Right forelimb (tissue), 1 donor: ENCODE measurements around the gene LARGE2.

Source experiments
- DNase-seq: peaks from one replicate; pipeline ENCODE4 v3.0.0-alpha.2; 2018

The LARGE2 gene

DNA sequence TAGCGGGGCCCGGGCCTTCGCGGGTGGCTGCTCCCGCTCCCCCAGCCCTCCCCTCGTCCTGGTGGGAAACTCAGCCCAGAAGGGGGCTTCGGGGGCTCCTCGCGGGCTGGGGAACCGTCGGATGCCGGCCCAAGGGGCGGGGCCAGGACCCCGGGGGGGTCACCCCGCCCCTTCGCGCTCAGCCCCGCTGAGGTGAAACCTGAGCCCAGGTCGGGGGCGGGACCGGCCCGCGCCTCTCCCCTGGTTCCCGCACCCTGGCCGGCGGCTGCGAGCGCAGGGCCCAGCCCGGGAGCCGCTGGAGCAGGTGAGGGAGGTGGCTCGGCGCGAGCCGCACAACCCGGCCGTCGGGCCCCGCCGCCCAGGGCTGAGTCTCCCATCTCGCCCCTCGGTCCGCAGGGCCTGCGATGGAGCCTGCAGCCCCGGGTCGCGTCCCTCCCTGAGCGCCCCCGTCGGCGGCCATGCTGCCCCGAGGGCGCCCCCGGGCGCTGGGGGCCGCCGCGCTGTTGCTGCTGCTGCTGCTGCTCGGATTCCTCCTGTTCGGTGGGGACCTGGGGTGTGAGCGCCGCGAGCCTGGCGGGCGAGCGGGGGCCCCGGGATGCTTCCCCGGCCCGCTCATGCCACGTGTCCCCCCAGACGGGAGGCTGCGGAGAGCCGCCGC is at the start of gene LARGE2:
Gene LARGE2, plus strand, starts transcription at position 232 of the 658 bp plus-strand sequence. Its CDS starts 227 bp downstream, at position 459.
- peak; percentile 42 for DNase-seq

DNA sequence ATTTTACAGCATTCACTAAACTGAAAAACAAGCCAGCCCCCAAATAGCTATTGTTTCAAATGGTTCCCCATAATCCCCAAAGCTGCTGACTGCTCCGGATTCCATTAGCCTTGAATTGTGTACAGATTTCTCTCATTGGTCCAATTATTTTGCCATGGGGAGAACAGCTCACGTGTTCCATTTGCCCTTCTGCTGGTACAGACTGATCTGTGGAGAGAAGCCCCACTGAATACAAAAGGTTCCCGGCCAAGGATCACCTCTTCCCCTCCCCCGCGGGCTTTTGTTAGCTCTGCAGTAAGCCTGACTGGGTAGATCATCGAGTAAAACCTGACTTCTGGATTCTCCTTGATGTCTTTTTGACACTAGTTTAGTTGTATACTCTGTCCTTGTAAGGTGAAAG is 46.1 kb upstream of the LARGE2 start:
- no peak for DNase-seq

DNA sequence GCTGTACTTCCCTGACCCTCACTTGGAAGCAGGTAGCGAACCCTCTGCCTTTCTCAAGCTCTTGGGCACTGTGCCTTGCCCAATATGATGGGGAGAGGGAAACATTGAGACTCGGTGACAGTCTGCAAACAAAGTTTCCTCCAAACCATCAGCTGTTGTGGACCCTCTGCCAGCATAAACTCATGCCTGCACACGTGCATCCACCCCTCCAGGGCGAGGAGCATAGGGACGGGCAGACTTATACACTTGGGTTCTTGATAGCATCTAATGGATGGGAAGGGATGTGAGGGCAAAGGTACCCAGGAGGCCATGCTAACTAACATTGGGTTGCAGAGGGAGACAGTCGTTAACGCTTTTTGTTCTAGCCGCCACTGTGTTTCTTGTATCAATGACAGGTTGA is 45.2 kb upstream of the LARGE2 start:
- DNase-seq, result no peak

GRCh38 chr11:45877845-45878244 is 44.6 kb upstream of the LARGE2 start:
- no peak for DNase-seq

GRCh38 chr11:45879803-45880686 is 42.4 kb upstream of the LARGE2 start:
- DNase-seq, result no peak

DNA sequence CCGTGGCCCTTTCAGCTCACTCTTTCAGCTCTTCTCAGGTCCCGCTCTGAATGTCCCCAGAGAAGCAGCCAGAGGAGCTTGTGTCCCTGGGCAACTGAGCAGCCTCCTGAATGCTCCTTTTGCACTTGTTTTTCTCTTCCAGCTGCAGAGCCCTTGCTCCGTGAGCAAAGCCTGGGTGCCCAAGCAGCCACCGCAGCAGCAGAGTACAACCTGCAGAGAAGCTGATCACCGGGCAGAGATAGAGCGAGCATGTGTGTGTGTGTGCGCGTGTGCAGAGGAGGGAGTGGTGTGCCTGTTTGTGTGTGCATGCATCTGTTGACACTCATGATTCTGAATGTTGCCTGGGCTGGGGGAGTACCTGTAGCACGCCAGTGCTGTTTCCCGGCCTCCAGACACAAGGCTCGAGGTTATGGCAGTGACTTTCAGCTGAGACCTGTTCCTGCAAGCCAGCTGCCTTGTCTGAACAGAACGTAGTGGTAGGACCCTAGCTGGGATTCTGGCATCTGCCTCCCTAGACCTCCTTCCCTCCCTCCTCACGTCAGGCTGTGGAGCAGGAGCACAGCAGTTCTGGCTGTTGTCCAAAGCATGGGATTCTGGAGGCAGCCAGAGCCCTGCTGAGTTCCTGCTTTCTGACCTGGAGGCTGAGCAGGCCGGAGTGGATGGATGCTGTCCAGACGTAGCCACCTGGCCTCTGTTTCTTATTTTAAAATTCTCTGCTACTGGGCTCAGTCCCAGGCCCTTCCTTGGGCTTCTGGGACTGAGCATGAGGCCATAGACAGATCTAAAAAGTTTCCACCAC is 41.5 kb upstream of the LARGE2 start:
- DNase-seq, result no peak

DNA sequence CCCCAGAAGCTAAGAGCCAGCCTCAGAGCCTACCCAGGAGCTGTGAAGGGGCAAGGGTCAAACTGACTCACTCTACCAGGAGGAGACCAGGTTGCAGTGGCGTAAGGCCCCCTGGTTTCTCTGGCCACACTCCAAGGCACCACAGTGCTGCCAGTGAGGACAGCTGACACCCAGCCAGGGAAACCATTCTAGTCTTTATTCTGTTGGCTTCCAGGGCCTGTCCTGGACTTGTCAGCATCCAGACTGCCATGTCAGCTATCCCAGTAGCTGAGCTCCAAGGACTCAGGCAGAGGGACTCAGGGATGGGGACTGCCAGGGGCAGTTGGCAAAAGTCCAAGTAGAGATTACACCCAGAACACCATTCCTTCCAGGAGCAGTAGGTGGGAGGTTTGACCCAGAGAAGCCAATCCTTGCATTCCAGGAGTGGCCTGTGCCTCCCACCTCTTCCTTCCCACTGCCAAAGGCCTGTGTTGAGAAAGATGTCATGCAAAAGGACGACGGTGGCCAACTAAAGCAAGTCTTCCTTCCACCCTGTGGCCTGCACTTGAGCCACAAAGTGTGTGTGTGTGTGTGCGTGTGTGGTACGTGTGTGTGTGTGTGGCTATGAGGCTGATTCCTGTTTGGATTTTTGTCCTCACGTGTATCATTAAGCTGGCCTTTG is 40.6 kb upstream of the LARGE2 start:
- DNase-seq, result no peak

GRCh38 chr11:45884596-45885185 is 37.8 kb upstream of the LARGE2 start:
- DNase-seq, result no peak

DNA sequence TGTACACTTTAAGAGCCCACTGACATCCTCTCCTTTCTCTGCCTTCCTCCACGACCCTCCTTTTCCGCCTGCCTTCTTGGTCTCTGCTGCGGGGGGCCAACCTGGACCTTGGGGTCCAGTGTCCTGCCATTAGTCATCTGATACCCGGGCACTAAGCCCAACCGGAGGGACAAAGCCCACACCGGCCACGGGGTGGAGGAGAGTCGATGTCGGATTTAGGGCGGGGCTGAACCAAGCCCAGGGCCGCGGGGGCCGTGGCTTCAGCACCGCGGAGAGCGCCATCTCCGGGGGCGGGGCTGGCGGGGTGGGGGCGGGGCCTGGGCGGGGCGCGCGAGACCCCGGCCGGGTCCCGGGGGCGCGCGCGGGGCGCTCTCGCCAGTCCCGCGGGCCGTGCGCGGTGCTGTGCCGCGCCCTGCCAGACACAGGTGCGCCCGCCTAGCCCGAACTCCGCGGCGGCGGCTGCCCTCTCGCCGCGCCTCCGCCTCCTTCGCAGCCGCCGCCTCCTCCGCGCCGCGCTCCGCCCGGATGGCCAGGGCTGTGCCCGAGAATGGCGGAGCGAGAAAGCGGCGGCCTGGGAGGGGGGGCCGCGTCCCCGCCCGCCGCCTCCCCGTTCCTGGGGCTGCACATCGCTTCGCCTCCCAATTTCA is 37.1 kb upstream of the LARGE2 start, which contains the start of gene MAPK8IP1:
Gene MAPK8IP1, plus strand, starts transcription at position 378 of the 647 bp plus-strand sequence. Its CDS starts 170 bp downstream, at position 548.
- DNase-seq, result peak; percentile 79

DNA sequence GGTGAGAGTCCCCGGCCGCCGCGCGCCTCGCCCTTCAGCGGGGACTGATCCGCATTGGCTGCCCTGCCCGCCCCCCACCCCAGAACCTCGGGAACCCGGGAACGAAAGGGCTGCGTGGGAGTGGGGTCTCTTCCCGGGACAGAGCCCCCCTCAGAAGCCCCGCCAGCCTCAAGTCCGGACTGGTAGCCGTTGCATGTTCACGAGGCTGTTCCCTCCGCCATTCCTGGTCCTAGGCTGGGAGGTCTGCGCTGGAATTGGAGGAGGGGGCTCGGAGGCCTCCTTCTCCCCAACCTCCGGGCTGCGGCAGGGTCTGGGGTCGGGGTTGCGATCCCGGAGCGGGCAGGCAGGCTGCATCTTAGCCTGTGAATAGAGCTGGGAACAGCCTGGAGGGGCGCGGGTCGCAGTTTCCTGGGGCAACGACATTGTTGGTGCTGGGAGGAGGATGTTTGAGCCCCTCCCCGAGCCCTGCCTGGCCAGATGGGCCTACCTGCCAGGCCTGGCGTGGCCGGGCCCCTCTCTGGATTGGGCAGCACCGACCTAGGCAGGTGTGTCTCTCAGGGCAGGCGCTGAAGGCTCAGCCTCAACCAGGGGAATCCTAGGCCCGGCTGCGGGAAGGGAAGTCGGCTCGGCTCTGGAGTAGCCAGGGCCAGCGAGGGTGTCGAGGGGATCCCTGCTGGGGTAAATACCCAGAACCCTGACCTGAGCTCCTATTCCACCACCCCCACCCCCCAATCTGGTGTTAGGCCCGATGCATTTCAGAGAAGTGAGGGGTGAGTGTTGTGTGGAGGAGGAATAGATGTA is 36.3 kb upstream of the LARGE2 start:
- DNase-seq, result no peak

DNA sequence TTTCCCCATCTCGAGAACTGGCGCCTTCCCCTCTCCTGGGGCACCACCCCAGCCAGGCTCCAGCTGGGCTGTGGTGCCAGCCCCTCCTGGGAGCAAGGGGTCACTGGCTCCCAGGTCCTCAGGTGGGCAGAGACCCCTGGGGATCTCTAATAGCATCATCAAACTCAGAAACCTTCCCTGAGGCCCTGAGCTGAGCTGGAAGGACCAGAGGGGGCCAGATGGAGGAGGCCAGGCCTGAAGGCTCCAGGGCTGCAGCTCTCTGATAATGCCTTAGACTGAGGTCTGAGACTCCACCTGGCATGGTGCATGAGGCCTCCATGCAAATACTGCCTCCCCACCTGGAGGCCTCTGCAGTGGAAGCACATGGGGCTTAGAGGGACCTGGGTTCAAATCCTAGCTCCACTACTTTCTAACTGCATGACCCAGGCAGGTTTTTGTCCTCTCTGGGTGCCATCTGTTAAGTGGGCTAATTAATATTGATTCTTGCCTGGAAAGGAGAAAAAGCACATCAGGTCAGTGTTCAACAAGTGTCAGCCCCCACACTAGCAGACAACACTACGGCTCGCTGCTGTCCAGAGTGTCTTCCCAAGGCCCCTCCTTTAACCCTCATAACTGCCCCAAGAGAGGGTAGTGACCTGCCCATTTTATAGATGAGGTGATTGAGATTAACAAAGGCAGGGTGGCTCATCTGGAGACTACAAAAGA is 35.5 kb upstream of the LARGE2 start:
- no peak for DNase-seq

DNA sequence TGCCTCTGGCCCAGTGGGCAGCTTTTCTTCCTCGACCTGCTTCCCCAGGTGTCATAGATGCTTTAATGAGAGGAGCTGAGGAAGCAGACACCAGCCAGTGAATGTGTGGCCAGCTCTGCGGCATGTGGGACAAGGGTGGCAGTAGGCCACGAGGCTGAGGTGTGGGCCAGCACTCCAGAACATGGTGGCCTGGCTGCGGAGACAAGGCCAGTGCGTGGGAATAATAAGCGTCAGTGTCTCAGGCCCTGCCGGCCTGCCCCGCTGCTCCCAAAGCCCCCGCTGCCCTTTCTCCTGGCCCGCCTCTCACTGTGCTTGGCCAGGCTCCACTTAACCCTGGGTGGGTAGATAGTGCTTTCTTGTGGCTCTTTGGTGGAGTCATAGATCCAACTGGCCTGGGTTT is 34.9 kb upstream of the LARGE2 start:
- no peak for DNase-seq

DNA sequence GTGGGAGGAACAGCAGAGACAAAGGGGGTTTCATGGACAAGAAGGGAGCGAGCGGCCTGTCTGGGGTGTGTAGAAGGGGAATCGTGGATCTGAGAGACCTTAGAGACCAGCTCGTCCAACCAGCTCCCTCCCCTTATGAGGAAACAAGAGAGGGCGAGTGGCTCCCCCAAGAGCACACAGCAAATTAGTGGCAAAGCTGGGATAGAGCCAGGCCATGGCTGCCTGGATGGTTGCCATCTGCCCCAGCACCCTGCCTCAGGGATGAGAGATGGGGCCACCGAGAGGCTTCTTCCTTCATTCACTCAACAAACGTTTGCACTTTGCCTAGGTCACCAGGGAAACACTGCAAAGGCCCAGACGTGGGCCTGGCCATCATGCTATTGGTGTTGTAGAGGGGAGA is 32.9 kb upstream of the LARGE2 start:
- no peak for DNase-seq

DNA sequence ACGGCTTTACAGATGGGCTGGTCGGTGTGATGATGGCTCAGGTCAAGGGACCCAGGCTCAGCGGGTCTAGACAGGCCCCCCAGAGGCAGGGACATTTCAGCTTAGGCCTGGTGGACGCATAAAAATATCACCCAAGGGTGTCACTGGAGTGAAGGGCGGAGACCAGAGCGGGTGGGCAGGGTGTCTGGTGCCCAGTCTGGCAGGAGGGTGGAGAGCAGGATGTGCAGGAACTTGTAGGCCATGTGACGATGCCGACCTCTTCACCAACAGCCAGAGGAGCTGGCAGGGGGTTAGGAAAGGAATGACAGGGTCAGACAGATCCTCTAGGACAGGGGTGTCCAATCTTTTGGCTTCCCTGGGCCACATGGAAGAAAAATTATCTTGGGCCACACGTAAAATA is 32.5 kb upstream of the LARGE2 start:
- no peak for DNase-seq

DNA sequence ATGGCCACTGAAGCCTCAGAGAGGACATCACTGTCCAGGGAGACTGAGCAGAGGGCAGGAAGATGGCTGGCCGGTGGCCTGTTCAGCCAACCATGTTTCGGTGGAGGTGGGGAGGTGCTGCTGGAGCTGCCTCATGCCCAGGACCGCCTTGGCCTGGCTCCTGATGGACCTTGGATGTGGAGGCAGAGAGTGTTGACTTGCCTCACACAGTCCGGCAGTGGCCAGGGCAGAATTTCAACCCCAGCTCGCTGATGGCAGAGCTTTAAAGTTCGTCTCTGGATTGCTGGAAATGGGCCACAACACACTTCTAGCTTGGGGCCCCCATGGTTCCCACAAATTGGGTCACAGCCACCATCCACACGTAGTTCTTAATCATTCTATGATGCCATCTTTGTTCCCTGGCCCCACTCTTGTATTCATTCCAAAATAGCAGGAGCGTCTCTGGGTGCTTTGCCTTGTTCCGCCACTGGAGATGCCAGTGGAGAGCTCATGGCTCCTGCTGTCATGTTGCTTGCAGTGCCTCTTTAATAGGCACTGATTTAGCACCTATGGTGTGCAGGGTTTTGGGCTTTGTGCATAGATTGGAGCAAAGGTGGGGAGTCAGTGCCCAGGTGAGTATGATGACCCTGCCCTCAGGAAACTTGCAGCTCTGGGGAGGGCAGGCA is 31.4 kb upstream of the LARGE2 start:
- DNase-seq, result no peak

DNA sequence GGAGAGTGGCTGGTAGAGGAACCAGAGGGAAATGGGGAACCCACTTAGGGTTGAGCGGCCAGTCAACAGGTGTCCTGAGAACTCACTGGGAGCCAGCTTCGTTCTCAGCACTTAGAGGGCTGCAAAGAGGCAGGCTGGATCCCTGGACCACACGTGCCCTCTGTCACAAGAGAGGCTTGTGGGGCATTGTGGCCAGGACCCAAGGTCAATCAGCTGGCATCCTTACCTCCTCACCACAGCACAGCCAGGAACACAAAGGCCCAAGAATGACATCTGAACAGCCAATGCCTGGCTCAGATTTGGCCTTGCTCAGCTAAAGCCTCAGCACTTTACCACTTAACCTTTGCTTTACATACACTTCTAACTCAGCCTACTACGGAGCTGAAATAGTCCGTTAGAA is 29.6 kb upstream of the LARGE2 start:
- no peak for DNase-seq

- no peak for DNase-seq
Measured at GRCh38 chr11:45894555-45895247, 27.8 kb upstream of the LARGE2 start.

DNA sequence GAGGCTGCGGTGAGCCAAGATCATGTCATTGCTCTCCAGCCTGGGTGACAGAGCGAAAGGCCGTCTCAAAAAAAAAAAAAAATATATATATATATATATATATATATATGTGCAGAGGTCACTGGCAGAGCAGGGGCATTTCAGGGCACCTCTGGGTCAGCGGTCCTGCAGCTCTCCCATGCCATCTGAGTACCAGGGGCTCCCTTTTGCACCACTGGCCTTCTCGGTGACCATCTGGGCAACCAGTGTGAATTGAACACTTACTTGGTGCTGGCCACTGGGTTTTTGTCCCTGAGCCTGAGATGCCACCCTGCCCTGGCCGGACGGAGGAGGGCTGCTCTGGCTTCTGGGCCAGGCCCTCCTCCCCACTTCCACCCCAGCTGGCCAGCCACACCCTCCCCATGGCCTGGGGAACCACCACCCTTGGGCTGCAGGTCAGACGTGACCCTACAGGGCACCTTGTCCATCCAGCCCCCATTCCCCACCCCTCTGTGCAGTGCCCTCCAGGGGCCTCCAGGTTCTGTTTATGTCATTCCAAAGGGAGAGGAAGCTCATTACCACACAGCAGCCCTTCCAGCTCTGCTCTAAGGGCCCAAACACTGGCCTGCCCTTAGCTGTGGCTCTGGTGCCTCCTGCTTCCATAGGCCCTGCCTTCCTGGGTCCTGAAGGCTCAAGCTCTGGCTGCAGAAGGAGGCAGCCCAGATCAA is 26.8 kb upstream of the LARGE2 start:
- DNase-seq, result no peak
